Uterus (tissue), 2 donors: Measurements from ENCODE around the gene VANGL2.

ENCODE experiments used
- CTCF ChIP-seq, 4 experiments: fragments of 200-600 bp in 2 of 4; fragments of 450-650 bp in 2 of 4; sonication (generic) in 2 of 4; IDR thresholded peaks; one replicate each; pipeline ENCODE4 v1.5.1; 2016 to 2019; ENCODE audit warnings: antibody characterized with exemption in 4 of 4, mild to moderate bottlenecking in 2 of 4, moderate library complexity in 1 of 4
- POLR2A ChIP-seq, 2 donors: fragments of 450-650 bp; IDR thresholded peaks; one replicate each; pipeline ENCODE4 v1.6.1; 2016; ENCODE audit warnings: antibody characterized with exemption in 2 of 2, mild to moderate bottlenecking in 1 of 2, moderate library complexity in 1 of 2

GRCh38 chr1:160361814-160362167, 38.6 kb upstream of the VANGL2 start:
- TF ChIP-seq CTCF (IDR thresholded peaks at IDR 0.05): no peak
- no peak for TF ChIP-seq POLR2A (IDR thresholded peaks at IDR 0.05)
